ENCODE results near the gene FCSK. TPM values are rescaled to one million over a fixed set of nuclear protein-coding genes. Genes with fewer than 3 reads are reported as not detected.

The FCSK gene
- total and polyA plus RNA-seq, 2 of the 13 experiments (the other 11 are each of a cell fraction or from before 2014, with no cell fraction given), result 9.1 to 19.2 TPM

DNA sequence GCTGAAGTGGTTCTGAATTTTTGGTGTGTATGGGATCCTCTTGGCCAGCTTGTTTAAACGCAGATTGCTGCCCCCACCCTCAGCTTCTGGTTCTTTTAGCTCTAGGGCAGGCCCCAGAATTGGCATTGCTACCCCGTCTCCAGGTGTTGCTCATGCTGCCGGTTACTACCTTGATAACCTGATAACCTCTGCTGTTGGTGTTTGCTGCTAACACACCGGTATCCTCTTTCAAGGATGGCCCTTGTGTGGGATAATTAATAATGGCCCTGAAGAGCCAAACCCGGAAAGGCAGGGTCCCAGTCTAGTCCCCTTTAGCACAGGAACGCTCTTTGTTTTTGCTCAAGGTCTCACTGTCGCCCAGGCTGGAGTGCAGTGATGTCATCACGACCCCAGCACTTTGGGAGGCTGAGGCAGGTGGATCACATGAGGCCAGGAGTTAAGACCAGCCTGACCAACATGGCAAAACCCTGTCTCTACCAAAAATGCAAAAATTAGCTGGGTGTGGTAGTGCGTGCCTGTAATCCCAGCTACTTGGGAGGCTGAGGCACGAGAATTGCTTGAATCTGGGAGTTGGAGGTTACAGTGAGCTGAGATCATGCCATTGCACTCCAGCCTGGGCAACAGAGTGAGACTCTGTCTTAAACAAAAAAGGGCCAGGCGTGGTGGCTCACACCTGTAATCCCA, 14.2 kb upstream of the FCSK start (continued):
- TF ChIP-seq ETV5 (CRISPR knock-in tag; IDR thresholded peaks at IDR 0.05; ENCODE audit: borderline replicate concordance) (no peak; the same call in 1 of the 2 replicates), STAT5B (CRISPR knock-in tag; IDR thresholded peaks at IDR 0.05) (no peak), ZNF510 (CRISPR knock-in tag; IDR thresholded peaks at IDR 0.05; ENCODE audit: low read depth) (no peak), TMF1 (CRISPR knock-in tag; IDR thresholded peaks at IDR 0.05; ENCODE audit: low read depth) (no peak), ZNF605 (CRISPR knock-in tag; IDR thresholded peaks at IDR 0.05) (peak; percentile 8; the same call in 1 of the 2 replicates), ZFP62 (CRISPR knock-in tag; IDR thresholded peaks at IDR 0.05) (no peak), IRF2 (CRISPR knock-in tag; IDR thresholded peaks at IDR 0.05) (peak; percentile 46; the same call in 1 of the 2 replicates), SNAI1 (CRISPR knock-in tag; IDR thresholded peaks at IDR 0.05; ENCODE audit: borderline replicate concordance) (no peak), ZC3H4 (CRISPR knock-in tag; IDR thresholded peaks at IDR 0.05; ENCODE audit: borderline replicate concordance) (no peak), ZNF441 (CRISPR knock-in tag; IDR thresholded peaks at IDR 0.05; ENCODE audit: borderline replicate concordance) (no peak), ZNF260 (CRISPR knock-in tag; IDR thresholded peaks at IDR 0.05; ENCODE audit: borderline replicate concordance, low read depth) (0 out of 2 replicates have a peak, but pooled peaks have one; percentile 52), DNMT3B (CRISPR knock-in tag; conservative IDR thresholded peaks at IDR 0.05) (no peak), NFIC (IDR thresholded peaks at IDR 0.05; ENCODE audit: low read length) (no peak), CREM (IDR thresholded peaks at IDR 0.05) (no peak), CREM (CRISPR knock-in tag; IDR thresholded peaks at IDR 0.05) (no peak), ZNF788 (CRISPR knock-in tag; IDR thresholded peaks at IDR 0.05; ENCODE audit: borderline replicate concordance) (no peak), CCAR2 (optimal IDR thresholded peaks at IDR 0.05; ENCODE audit: low read depth, low read length) (no peak), PRMT3 (CRISPR knock-in tag; IDR thresholded peaks at IDR 0.05; ENCODE audit: borderline replicate concordance, low read depth) (no peak), AGO1 (IDR thresholded peaks at IDR 0.05; ENCODE audit: low read depth, low read length, poor library complexity, severe bottlenecking) (no peak), ZNF746 (CRISPR knock-in tag; IDR thresholded peaks at IDR 0.05) (no peak), GATAD1 (CRISPR knock-in tag; IDR thresholded peaks at IDR 0.05) (0 out of 2 replicates have a peak, but pooled peaks have one; percentile 15)
- TF ChIP-seq, protein P1, sequence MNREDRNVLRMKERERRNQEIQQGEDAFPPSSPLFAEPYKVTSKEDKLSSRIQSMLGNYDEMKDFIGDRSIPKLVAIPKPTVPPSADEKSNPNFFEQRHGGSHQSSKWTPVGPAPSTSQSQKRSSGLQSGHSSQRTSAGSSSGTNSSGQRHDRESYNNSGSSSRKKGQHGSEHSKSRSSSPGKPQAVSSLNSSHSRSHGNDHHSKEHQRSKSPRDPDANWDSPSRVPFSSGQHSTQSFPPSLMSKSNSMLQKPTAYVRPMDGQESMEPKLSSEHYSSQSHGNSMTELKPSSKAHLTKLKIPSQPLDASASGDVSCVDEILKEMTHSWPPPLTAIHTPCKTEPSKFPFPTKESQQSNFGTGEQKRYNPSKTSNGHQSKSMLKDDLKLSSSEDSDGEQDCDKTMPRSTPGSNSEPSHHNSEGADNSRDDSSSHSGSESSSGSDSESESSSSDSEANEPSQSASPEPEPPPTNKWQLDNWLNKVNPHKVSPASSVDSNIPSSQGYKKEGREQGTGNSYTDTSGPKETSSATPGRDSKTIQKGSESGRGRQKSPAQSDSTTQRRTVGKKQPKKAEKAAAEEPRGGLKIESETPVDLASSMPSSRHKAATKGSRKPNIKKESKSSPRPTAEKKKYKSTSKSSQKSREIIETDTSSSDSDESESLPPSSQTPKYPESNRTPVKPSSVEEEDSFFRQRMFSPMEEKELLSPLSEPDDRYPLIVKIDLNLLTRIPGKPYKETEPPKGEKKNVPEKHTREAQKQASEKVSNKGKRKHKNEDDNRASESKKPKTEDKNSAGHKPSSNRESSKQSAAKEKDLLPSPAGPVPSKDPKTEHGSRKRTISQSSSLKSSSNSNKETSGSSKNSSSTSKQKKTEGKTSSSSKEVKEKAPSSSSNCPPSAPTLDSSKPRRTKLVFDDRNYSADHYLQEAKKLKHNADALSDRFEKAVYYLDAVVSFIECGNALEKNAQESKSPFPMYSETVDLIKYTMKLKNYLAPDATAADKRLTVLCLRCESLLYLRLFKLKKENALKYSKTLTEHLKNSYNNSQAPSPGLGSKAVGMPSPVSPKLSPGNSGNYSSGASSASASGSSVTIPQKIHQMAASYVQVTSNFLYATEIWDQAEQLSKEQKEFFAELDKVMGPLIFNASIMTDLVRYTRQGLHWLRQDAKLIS (CRISPR knock-in tag; IDR thresholded peaks at IDR 0.05), result no peak
- TF ChIP-seq, protein P2, sequence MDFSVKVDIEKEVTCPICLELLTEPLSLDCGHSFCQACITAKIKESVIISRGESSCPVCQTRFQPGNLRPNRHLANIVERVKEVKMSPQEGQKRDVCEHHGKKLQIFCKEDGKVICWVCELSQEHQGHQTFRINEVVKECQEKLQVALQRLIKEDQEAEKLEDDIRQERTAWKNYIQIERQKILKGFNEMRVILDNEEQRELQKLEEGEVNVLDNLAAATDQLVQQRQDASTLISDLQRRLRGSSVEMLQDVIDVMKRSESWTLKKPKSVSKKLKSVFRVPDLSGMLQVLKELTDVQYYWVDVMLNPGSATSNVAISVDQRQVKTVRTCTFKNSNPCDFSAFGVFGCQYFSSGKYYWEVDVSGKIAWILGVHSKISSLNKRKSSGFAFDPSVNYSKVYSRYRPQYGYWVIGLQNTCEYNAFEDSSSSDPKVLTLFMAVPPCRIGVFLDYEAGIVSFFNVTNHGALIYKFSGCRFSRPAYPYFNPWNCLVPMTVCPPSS (IDR thresholded peaks at IDR 0.05), result no peak
- TF ChIP-seq, protein P3, sequence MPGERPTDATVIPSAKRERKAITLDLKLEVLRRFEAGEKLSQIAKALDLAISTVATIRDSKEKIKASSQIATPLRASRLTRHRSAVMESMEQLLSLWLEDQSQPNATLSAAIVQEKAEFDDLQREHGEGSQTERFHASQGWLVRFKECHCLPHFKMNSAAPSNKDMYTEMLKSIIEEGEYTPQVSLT (CRISPR knock-in tag; IDR thresholded peaks at IDR 0.05; ENCODE audit: borderline replicate concordance, low read depth), result no peak
- TF ChIP-seq, protein P4, sequence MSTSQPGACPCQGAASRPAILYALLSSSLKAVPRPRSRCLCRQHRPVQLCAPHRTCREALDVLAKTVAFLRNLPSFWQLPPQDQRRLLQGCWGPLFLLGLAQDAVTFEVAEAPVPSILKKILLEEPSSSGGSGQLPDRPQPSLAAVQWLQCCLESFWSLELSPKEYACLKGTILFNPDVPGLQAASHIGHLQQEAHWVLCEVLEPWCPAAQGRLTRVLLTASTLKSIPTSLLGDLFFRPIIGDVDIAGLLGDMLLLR (CRISPR knock-in tag; IDR thresholded peaks at IDR 0.05), result 0 out of 2 replicates have a peak, but pooled peaks have one; percentile 31

Measured in HepG2 (cell line).